Kidney epithelial cell (primary cell): Measurements from ENCODE around the gene AADAT. TPM values are rescaled to one million over a fixed set of nuclear protein-coding genes. Genes with fewer than 3 reads are reported as not detected.

ENCODE experiments used
- DNase-seq: peaks from one replicate; pipeline ENCODE4 v3.0.0-alpha.2; 2010; ENCODE audit warnings: low read depth
- H3K27me3 ChIP-seq: 2 replicates; pipeline ENCODE4 v1.6.0; 2011; ENCODE audit warnings: low read length; ENCODE audit not compliant: control insufficient read depth, insufficient read depth
- H3K36me3 ChIP-seq: 2 replicates; pipeline ENCODE4 v1.5.1; 2011; ENCODE audit warnings: low read length; ENCODE audit not compliant: control insufficient read depth, insufficient read depth
- H3K4me3 ChIP-seq: 2 replicates; pipeline ENCODE4 v1.5.1; 2011; ENCODE audit warnings: low read depth, mild to moderate bottlenecking, control low read depth, low read length
- total RNA-seq: library from RNA; depleted of rRNA; stranded (reverse); fragments of >200 nt; gene quantifications from 2 replicates; pipeline ENCODE4 v1.2.3, GENCODE V29; 2015
- TF ChIP-seq, protein P1 (sequence below): IDR thresholded peaks from 2 replicates; pipeline ENCODE4 v1.5.1; 2011; ENCODE audit warnings: mild to moderate bottlenecking, moderate library complexity, low read length, control low read depth, inconsistent platforms; ENCODE audit not compliant: insufficient read depth, poor library complexity, severe bottlenecking

Gene AADAT
- 12.5 and 13.7 TPM in 2 replicates for total RNA-seq

DNA sequence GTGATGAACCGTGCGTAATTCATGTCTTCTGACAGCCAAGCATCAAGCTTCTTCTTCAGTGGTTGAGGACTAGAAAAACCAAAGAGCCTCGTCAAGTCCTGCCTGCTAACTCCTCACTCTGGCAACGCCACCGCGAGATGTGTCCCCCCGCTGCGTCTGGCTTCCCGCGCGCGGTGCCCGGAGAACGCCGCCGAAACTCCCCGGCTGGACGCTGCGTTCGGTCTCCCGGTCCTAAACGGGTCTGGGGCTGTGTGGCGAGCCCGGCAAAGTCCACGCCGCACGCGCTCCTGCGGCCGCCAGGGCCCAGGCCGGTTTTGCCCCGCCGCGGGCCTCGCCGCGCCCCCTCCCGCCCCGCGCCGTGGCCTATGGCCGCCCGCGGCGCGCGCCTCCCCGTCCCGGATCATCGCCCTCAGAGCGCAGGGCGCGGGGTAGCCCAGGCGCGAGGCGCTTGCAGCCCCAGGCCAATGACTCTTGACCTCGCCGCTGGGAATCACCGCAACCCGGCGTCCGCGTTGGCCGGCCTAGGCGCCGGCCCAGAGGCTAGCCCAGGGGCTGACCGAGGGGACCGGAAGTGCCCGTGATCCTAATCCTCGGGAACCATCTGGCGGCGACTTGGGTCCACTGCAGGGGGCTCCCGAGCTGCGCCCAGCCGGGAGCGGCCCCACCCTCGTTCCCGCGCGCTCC, at the start of gene AADAT:
Gene AADAT, minus strand, starts transcription at position 289 of the 684 bp plus-strand sequence. Its CDS starts 266 bp downstream, at position 23.
- no peak for DNase-seq
- no peaks in the 10 kb centered on the region for H3K27me3 ChIP-seq
- TF ChIP-seq, protein P1, sequence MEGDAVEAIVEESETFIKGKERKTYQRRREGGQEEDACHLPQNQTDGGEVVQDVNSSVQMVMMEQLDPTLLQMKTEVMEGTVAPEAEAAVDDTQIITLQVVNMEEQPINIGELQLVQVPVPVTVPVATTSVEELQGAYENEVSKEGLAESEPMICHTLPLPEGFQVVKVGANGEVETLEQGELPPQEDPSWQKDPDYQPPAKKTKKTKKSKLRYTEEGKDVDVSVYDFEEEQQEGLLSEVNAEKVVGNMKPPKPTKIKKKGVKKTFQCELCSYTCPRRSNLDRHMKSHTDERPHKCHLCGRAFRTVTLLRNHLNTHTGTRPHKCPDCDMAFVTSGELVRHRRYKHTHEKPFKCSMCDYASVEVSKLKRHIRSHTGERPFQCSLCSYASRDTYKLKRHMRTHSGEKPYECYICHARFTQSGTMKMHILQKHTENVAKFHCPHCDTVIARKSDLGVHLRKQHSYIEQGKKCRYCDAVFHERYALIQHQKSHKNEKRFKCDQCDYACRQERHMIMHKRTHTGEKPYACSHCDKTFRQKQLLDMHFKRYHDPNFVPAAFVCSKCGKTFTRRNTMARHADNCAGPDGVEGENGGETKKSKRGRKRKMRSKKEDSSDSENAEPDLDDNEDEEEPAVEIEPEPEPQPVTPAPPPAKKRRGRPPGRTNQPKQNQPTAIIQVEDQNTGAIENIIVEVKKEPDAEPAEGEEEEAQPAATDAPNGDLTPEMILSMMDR, result peak; percentile 84
- H3K36me3 ChIP-seq, result no peaks in the 10 kb centered on the region
- H3K4me3 ChIP-seq, result peak within 1 kb of the TSS; percentile 44

DNA sequence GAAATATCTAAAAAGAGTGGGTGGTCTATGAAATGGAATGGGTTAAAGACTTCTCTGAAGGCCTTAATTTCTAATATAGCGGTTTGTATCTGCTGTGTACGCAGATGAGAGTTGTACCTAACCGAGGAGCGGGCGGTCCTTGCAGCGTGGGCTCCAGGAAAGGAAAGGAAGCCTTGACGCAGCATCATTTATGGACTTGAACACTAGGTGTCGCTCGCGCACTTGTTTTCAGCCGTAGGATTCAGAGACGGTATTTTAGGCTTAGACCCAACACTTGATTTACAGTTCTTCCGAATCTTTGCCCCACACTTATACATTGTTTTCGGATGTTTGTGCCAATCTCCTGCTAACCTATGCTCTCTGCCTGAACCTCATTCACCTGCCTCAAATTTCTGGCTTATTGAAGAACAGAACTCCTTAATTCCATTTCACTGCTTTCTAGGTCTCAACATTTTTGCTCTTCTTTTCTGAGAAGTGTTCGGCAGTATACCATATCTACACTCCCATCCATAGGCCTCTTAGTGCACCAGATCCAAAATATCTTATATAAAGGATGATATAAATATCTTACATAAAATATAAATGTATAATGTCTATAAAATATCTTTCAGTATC, 48.9 kb upstream of the AADAT start:
- DNase-seq, result peak; percentile 21
- no peak overlapping the region for H3K4me3 ChIP-seq
- H3K27me3 ChIP-seq, result no peaks in the 10 kb centered on the region
- H3K36me3 ChIP-seq, result no peaks in the 10 kb centered on the region
- TF ChIP-seq, protein P1, result peak; percentile 80

DNA sequence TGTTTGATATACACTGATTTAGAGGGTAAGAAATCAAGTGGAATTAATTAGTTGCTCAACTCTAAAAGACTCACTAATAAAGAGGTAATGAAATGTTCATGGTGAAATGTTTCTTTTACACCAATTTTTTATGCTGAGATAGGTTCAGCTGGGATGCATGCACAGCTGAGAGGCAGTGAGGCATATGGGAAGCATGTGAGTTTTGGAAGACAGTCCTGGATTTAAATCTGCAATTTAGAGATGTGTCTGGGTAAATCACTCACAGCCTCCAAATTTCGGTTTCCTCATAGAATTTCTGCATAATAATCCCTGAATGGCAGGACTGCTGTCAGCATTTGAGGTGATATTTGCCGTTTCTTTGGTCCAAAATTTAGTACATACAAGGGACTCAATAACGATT, 48.2 kb upstream of the AADAT start:
- TF ChIP-seq, protein P1, result no peak
- Histone ChIP-seq H3K27me3 (no peaks in the 10 kb centered on the region), H3K4me3 (no peak overlapping the region), H3K36me3 (no peaks in the 10 kb centered on the region)
- no peak for DNase-seq

DNA sequence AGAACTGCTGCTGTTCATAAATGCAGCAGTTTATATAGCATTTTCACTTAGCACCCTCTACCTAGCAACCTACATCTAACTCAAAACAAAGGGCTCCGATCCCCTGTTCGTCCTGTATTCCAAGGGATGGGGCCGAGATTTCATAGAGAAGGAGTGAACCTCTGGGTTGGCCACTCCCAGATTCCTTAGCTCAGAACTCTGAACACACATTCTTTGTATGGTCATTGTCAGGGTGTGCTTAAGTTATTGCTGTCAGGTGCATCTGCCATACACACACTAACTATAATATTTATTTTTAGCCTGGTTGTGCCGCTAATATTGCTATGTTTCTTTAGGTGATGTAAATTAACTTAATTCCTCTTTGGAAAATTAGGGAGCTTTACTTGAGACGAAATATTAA, 47.7 kb upstream of the AADAT start:
- no peaks in the 10 kb centered on the region for H3K27me3 ChIP-seq
- TF ChIP-seq, protein P1, result no peak
- no peaks in the 10 kb centered on the region for H3K36me3 ChIP-seq
- no peak for DNase-seq
- H3K4me3 ChIP-seq, result no peak overlapping the region

DNA sequence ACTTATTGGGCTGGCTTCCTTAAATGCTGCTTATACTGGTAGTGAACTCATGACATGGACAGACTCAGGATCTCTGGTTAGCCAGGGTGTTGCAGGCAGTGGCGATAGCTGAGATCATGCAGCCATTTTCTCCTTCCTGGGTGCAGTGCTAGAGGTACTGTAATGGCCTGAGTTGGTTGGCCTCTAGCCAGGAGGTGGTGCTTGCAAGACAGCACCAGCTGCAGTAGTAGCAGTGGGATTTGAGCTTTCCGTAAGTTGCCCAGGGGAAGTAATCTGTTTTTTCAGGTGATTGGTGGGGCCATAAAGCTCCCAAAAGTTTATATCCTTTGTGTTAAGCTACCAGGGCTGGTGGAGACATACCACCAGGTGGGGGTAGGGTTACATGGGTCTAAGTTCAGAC, 45.1 kb upstream of the AADAT start:
- TF ChIP-seq, protein P1, result no peak
- H3K36me3 ChIP-seq, result no peaks in the 10 kb centered on the region
- no peaks in the 10 kb centered on the region for H3K27me3 ChIP-seq
- no peak for DNase-seq
- H3K4me3 ChIP-seq, result no peak overlapping the region
